Right lobe of liver (tissue), 4 donors: ENCODE results near the gene C8A.

Experiments used
- POLR2A ChIP-seq: fragments of 450-650 bp; IDR thresholded peaks from one replicate; pipeline ENCODE4 v1.6.1; 2017; ENCODE audit warnings: antibody characterized with exemption, mild to moderate bottlenecking
- TF ChIP-seq, protein P1 (sequence below), 4 donors: fragments of 200-600 bp in 3 of 4; fragments of 450-650 bp in 1 of 4; IDR thresholded peaks; one replicate each; pipeline versions ENCODE4 v1.5.1 to v1.8.0; 2016 to 2022; ENCODE audit warnings: antibody characterized with exemption in 4 of 4, mild to moderate bottlenecking in 2 of 4
- donor health status: DM: no; HTN: no; CAD: no.
- donor health status: DM: no; HTN: no; CAD: no.
- donor health status: DM: no; HTN: yes; CAD: no.

DNA sequence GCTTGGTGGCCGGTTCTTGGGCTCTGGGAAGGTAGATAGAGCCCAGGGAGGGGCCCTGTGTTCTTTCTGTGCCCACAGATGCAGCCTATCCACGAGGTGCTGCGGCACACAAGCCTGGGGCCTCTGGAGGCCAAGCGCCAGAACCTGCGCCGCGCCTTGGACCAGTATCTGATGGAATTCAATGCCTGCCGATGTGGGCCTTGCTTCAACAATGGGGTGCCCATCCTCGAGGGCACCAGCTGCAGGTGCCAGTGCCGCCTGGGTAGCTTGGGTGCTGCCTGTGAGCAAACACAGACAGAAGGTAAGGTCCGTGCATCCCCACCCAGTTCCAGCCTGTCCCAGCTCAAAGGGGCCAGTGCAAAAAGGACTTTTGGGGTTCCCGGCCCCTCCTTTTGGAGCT, 57.7 kb downstream of the C8A start:
- no peak for TF ChIP-seq POLR2A
- TF ChIP-seq, protein P1, sequence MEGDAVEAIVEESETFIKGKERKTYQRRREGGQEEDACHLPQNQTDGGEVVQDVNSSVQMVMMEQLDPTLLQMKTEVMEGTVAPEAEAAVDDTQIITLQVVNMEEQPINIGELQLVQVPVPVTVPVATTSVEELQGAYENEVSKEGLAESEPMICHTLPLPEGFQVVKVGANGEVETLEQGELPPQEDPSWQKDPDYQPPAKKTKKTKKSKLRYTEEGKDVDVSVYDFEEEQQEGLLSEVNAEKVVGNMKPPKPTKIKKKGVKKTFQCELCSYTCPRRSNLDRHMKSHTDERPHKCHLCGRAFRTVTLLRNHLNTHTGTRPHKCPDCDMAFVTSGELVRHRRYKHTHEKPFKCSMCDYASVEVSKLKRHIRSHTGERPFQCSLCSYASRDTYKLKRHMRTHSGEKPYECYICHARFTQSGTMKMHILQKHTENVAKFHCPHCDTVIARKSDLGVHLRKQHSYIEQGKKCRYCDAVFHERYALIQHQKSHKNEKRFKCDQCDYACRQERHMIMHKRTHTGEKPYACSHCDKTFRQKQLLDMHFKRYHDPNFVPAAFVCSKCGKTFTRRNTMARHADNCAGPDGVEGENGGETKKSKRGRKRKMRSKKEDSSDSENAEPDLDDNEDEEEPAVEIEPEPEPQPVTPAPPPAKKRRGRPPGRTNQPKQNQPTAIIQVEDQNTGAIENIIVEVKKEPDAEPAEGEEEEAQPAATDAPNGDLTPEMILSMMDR (IDR thresholded peaks at IDR 0.05), result no peak
